Activated CD4-positive, CD25-positive, alpha-beta regulatory T cell treated with anti-CD3 and anti-CD28 coated beads, Interleukin-2, amount 50 U/mL, for 16 hours (primary cell): Measurements from ENCODE around the gene UCP2.
"Not testable (repeated sequence)": the region's sequence is repeated elsewhere in the genome, so short reads cannot be mapped to it uniquely, and the experiment has no call there.

ENCODE experiments used
- DNase-seq: peaks from one replicate; pipeline ENCODE4 v3.0.0-alpha.2; 2020; ENCODE audit warnings: low read depth, low spot score

The UCP2 gene

GRCh38 chr11:73942010-73942409 is 40.6 kb downstream of the UCP2 start:
- DNase-seq, result no peak

GRCh38 chr11:73940801-73941570 is 41.7 kb downstream of the UCP2 start:
- no peak for DNase-seq

- DNase-seq, result no peak
These were observed 43.5 kb downstream of the UCP2 start for GRCh38 chr11:73939096-73939495.

GRCh38 chr11:73936047-73936446 is 46.6 kb downstream of the UCP2 start:
- not testable (repeated sequence) for DNase-seq

- no peak for DNase-seq
These were observed 49.9 kb downstream of the UCP2 start for GRCh38 chr11:73932781-73933180.

GRCh38 chr11:73931951-73932350 is 50.7 kb downstream of the UCP2 start:
- DNase-seq, result no peak

GRCh38 chr11:73931039-73931645 is 51.5 kb downstream of the UCP2 start:
- no peak for DNase-seq

- DNase-seq, result no peak
These were observed 53.3 kb downstream of the UCP2 start for GRCh38 chr11:73929388-73929787.
